T-helper 2 cell treated with Interferon-gamma antibody and Interleukin-4, amounts not matched to agents 100 ng/mL and 5 ng/mL, for 36 hours (primary cell): Measurements from ENCODE around the gene CD300LB. TPM values are rescaled to one million over a fixed set of nuclear protein-coding genes. Genes with fewer than 3 reads are reported as not detected.
"Not testable (repeated sequence)": the region's sequence is repeated elsewhere in the genome, so short reads cannot be mapped to it uniquely, and the experiment has no call there.

Source experiments
- intact Hi-C: fragments of 100-400 bp; cut with micrococcal nuclease; formaldehyde crosslinking; loops from one replicate; pipeline ENCODE4 v1.15.1; 2023
- total RNA-seq: library from RNA; stranded (reverse); gene quantifications from 2 replicates; pipeline ENCODE4 v1.2.3, GENCODE V29; 2022

CD300LB gene
- not detected in 2 replicates for total RNA-seq

DNA sequence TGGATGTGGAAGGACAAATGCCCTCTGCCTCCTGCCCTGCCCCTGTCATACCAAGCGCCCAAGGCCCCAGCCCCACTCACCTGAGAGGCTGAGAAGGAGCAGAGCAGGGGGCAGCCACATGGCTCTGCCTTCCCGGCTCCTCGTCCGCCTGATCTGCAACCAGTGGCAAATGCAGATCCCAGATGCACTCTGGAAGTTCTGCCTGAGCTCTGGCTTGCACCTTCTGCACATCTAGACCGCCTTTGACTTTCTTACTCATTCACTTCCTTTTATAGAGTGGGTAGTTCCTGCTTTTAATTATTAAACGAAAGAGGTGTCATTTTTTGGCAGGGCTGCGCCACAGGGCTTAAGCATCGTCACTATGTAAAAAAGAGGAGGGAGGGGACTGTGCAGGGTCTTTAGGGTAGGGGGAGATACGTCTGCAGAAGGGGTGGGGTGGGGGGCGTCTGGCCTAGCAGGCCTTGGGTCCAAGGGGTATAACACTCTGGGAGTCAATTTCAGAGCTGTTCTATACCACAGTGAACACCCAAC, at the start of gene CD300LB:
Gene CD300LB, minus strand, starts transcription at position 245 of the 531 bp plus-strand sequence. Its CDS starts 125 bp downstream, at position 120.
- intact Hi-C loops, result no loop called here

DNA sequence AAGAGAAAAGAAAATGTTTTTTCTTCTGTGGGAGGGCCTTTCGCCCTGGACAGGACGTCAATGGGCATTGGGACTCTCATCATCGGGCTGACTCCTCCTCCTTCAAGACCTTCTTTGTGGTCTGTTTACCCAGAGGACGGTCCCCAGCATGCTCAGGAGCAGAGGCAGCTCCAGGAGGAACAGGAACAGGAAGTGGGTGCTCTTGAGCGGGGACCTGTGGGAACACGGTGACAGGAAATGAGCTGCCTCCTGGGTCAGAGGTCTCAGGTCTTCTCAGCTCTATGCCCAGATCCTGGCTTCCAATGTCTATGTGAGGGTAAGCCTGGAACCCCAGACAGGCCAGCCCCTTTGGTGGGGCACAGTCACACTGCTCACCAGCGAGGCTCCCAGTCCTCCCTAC, 48.6 kb upstream of the CD300LB start:
- intact Hi-C loops, result no loop called here

DNA sequence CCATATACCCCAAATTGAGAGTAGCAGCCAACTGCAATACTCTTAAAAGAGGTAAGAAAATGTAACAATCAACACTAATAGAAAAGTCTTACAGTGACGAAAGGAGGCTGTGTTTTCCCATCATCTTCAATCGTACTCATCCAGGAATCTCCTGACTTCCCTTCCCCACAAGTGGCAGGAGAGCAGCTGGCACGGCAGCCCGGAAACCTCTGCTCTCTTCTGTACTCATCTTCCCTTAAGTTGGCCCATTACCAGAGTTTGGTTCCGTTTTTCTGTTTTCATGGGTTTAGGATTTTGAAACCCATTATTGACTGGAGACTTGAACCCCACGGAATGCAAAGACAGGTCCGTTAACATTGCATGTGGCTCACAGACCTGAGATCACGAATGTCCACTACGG, 47.7 kb upstream of the CD300LB start:
- intact Hi-C loops, result no loop called here

DNA sequence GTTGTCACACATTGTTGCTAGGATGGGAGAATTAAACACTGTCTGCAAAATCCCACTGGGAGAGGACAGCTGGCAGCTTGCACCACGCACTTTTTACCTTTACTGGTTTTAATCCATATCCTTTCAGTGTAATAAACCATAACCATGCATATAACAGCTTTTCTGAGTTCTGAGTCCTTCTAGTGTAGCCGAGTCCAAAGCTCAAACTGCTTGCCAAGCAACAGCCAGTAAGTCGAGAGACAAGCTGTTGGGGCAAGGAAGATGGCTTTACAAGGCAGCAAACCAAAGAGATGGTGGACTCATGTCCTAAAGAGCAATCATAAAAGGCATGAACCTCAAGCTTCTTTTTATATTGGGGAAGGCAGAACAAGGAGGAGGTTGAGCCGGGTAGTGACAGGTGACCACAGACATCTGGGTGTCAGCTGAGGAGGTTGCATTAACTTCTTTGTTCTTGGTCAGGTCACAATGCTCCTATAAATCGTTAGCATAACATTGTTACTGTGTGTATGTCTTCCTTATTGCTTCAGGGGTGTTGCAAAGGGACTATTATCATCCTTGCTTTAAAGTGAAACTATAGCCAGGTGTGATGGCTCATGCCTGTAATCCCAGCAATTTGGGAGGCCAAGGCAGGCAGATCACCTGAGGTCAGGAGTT, 43.3 kb upstream of the CD300LB start:
- intact Hi-C loops, result no loop called here

DNA sequence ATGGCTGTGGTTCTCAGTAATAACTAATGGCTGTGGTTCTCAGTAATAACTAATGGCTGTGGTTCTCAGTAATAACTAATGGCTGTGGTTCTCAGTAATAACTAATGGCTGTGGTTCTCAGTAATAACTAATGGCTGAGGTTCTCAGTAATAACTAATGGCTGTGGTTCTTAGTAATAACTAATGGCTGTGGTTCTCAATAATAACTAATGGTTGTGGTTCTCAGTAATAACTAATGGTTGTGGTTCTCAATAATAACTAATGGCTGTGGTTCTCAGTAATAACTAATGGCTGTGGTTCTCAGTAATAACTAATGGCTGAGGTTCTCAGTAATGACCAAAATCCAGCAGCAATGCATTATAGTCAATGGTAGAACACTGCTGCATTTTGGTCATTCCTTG, 42.4 kb upstream of the CD300LB start:
- intact Hi-C loops, result not testable (repeated sequence)

DNA sequence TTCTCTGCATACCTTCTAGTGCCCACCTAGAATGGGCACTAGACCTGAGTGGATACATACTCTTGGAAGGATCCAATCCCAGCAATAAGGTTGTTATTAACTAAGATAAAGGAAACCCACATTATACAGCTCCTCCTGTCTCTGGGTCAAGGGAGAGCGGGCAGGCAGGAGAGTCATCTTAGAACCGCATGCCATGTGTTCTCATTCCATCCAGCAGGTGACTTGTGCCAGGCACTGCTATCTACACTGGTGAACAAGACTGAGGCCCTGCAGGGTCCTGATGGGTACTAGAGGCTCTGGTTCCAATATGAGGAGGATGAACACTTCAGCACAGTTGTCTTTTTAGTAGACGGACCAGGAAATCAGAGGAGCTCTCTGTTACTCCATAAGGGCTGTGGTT, 41.9 kb upstream of the CD300LB start:
- intact Hi-C loops, result no loop called here

DNA sequence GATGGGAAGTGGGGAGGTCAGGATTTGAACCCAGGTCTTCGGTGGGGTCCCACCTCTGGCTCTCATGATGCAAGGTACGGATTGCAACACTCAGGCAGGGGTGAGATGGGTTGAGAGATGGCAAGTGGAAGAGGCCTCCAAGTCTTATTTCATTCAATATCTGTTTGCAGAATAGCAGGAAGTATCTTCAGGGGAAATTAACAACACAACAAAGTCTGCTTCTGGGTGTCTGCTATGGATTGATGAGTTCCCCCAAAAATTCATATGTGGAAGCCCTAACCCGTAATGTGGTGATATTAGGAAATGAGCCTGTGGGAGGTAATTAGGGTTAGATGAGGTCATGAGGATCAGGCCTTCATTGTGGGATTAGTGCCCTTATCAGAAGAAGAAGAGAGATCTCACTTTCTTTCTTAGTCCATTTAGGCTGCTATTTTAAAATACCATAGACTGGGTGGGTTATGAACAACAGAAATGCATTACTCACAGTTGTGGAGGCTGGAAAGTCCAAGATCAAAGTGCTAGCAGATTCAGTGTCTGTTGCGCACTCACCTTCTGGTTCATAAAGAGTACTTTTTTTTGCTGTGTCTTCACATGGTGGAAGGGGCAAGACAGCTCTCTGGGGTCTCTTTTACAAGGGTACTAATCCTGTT, 40.5 kb upstream of the CD300LB start:
- intact Hi-C loops, result no loop called here

DNA sequence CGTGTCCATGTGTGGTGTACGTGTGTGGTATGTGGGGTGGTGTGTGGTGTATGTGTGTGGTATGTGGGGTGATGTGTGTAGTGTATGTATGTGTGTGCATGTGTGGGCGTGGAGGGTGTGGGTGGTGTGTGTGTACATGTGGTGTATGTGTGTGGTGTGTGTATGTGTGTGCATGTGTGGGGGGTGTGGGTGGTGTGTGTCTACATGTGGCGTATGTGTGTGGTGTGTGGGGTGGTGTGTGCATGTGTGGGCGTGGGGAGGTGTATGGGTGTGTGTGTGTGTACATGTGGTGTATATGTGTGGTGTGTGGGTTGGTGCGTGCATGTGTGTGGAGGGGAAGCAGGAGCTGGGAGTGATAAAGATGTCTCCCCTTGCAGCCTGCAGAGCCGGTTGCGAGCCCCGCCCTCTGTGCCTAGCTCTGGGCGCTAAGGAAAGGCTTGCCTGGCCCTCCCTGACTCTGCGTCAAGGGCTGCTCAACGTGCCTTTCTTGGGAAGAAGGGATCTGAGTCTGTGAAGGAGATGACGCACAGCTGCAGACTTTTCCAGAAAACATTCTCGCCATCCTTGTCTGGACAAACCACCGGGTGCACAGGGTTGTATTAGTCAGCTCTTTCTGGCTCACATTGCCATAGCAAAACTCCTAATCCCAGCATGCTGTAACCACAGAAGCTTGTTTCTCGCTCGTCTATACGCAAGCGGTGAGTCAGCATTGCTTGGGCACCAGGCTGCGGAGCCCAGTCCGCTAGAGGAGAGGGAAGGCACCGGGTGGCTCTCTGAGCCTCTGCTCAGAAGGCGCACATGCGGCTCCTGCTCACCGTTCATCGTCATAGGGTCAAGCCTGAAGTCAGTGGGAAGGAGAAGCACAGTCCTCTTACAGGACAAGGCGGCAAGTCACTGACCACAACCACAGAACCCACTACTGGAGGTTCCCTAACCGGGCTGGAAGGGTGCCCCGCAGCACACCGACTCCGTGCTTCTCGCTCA, 38.0 kb upstream of the CD300LB start:
- intact Hi-C loops, result no loop called here

DNA sequence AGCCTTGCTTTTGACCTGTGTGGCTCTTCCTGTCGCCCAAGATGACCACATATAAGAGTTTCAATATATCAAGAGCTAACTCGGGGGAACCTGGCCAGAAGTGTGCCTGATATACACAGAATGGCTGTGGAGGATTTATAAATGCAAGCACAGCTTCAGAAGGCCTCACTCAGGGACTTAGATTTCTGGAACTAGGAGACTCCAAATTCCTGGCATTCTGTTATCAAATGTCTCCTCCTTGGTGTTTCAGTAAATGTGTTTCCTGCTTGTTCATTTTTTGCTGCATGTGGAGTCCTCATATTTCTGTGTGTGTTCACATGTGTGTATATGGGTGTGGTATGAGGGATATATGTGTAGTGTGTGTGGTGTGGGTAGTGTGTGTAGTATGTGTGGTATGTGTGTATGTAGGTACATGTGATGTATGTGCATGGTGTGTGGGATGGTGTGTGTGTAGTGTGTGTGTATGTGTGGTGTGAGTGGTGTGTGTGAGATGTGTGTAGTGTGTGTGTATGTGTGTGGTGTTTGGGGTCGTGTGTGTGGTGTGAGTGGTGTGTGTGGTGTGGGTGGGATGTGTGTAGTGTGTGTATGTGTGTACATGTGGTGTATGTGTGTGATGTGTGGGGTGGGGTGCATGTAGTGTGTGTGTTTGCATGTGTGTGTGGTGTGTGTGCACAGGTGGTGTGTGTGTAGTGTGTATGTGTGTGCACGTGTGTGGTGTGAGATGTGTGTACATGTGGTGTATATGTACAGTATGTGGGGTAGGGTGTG, 37.0 kb upstream of the CD300LB start:
- intact Hi-C loops, result no loop called here

DNA sequence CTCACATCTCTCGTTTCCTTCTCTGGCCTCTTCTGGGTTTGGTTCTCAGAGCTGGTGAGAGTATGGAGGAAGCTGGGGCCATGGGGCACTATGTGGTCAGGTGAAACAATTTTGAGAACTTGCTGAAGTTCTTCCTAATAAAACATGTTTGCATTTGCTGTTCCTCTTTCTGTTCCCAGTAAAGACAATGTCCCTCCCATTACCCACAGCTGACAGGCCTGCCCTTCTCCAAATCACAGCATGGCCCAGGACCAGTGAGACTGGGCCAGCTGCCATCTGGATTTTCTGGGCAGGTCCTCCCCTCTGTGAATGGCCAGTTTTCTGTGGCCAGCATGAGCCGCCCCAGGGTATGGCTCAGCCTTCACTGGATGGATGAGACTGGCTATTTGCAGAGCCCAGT, 36.1 kb upstream of the CD300LB start, which contains the start of gene CD300H:
Gene CD300H, minus strand, starts transcription at position 113 of the 400 bp plus-strand sequence.
- intact Hi-C loops, result no loop called here

DNA sequence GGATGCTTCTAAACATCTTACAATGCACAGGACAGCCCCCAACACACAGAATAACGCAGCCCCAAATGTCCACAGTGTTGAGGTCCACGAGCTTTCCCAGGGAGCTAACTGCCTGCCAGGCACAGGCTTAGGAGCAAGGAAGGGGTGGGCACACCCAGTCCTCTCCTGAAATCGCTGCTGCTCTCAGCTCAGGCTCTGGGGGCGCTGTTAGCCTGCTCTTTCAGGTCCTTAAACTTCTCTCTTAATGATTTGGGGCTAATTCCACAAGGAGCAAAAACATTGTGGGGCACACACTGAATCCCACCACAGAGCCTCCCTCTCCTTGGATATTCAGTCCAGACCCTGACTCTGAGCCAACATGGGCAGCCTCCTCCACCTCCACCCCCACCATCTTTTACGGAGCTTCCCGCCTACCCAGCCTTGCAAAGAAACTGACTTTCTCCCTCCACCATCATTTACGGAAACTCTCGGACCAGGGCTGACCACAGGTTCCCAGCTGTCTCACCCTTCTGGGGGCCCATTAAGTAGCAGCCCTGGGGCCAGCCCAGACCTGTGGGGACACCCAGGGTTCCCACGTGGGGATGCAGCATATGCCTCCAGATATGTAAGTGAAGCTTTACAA, 35.0 kb upstream of the CD300LB start:
- intact Hi-C loops, result no loop called here

DNA sequence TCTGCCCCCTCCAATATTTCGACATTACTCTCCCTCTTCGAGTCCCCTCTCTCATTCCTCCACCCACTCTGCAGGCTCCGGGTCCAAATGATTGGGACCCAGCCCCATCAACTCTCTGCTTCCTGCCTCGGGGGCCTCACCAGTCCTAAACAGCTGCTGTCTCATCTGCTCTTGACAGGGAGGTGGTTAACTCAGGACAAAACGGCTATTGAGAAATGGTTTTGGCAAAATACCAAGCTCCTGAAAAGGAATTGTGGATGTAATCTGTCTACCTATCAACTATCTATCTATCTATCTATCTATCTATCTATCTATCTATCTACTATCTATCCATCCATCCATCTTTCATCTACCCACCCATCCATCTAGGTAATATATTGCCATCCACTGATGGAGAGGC, 33.9 kb upstream of the CD300LB start:
- intact Hi-C loops, result no loop called here

DNA sequence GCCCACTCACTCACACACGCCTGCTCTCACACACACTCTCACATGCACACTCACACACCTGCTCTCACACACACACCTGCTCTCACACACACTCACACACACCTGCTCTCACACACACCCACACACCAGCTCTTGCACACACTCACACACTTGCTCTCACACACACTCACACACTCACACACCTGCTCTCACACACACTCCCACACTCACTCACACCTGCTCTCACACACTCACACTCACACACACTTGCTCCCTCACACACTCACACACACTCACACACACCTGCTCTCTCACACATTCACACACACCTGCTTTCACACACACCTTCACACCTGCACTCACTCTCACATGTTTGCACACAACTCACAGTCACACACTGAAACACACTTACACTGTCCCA, 32.1 kb upstream of the CD300LB start:
- intact Hi-C loops, result no loop called here

DNA sequence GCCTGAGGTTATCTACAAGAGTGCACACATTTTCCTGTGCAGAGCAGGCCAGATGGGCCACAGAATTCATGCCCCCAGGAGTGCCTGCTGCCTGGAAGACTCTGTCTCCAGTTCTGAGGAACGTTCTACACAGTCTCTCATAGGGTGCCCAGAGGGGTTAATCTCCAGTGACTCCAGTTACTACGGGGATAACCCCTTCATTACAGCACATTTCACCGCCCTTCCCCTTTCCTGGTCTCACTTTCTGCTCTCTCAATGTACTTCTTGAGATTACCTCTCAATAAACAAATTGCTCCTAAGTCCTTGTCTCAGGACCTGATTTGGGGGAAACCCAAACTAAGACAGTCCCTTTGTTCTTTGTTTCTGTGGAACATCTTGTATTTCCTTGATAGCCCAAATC, 30.3 kb upstream of the CD300LB start:
- intact Hi-C loops, result no loop called here

DNA sequence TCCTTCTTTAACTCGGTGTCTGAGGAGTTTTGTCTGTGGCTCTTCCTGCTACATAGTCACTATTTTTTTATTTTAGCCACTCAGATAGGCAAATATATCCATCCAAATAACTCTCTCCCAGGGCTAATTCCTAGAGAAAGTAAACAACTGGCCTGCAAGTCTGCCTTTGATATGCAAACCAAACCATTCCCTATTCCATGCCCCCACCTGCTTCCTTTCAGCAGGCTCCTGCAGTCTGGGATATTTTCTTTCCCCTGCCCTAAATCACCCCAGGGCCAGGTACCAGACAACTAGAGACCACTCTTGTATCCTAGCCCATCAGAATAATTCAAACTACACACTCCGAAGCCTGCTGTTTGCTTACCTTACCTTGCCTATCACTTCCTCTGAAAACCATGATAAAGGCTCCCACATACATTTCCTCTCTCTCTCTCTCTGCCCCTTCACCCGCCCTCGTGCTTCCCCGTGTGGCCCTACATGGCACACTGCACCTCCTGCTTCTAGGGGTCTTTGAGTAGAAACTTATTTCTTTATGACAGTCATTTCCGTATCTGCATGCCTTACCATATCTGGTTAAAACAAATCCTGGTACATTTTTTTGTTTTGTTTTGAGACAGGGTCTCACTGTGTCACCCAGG, 27.7 kb upstream of the CD300LB start:
- intact Hi-C loops, result no loop called here

DNA sequence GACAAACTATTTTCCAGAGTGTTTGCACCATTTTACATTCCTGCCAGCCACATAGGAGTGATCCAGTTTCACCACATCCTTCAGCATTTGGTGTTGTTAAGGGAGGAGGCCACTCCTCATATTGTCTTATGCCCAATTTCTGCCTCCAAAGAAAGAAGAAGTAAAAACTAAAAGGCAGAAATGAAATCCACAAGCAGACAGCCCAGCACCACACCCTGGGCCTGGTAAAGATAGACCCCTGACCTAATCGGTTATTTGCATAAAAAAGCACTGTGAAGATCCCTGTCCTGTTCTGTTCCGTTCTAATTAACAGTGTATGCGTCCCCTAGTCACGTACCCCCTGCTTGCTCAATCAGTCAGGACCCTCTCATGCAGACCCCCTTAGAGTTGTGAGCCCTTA, 27.1 kb upstream of the CD300LB start:
- intact Hi-C loops, result not testable (repeated sequence)

DNA sequence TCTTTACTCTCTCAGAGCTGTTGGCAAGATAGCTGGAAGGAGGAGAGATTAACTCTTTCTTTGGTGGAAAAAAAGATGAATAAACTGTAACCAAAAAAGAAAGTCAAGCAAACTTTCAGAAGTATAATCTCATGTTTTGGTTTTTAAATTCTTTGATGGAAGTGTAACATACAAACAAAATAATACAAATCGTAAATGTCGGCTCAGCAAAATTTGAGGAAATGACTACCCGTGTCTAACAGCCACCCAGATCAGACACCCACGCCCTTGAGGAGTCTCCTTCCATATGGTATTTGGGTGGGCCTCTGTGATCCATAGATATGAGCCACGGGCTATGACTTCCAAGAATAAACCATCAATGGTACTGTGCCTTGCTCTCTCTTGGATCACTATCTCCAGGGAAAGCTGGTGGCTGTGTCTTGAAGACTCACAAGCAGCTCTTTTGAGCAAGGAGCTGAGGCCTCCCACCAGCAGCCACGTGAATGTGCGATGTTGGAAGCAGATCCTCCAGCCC, 24.2 kb upstream of the CD300LB start:
- intact Hi-C loops, result no loop called here

DNA sequence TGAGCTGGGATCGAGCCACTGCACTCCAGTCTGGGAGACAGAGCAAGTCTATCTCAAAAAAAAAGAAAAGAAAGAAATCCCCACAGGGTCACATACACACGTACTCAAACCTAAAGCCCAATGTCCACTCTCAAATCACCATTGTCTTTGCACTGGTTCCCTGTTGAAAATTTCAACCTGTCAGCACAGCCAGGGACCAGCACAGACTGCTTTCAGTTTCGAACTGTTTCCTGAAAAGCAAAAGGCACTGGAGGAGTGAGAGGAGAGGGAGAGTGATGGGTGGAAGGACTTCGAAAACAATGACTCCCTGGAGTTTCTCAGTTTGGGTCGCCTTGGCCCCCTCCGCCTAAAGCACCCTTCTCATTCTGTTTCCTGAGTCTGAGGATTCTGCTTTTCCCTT, 23.6 kb upstream of the CD300LB start:
- intact Hi-C loops, result no loop called here

DNA sequence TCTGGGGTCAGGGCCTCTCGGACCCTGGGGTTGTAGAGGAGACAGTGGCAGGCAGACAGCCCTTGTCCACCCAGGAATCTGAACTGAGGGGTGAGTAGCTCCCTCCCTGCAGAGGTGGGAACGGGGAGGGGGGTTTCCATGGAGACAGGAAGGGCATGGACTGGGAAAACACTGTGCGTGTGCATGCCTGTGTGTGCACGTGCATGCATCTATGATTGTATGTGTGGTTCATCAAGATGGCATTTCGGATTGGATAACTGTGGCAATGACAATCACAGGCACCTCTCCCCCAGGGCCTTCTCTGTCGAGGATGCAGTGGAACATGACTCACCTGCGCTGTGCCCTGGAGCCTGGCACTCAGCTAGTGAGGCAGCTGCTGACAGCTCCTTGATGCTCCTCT, 20.8 kb upstream of the CD300LB start:
- intact Hi-C loops, result no loop called here

DNA sequence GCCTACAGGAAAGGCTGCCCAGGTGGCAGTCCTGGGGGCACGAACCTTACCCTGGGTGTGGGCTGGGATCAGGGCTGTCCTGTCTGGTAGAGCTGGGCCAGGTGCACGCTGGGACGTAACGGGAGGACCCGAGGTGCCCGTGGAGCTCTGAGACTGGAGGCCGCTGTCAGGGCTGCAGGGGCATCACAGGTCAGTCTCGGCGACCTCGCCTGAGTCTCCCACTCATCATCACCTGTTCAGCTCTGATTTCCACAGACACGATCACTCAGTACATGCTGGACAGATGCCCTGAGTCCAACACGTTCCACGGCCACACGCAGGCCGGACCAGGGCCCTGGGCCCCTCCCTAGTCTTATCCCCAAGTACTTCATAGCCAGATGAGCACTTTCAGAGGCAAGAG, 19.3 kb upstream of the CD300LB start:
- intact Hi-C loops, result no loop called here
